Vagina (tissue), 2 donors: ENCODE measurements around the gene GOLGA2.

ENCODE experiments used
- POLR2A ChIP-seq, 2 donors: fragments of 450-650 bp; IDR thresholded peaks; one replicate each; pipeline ENCODE4 v1.6.1; 2017; ENCODE audit warnings: antibody characterized with exemption in 2 of 2, mild to moderate bottlenecking in 2 of 2, moderate library complexity in 2 of 2
- POLR2AphosphoS5 ChIP-seq, 2 donors: sonication (generic); formaldehyde crosslinking; IDR thresholded peaks; one replicate each; pipeline ENCODE4 v1.9.0; 2017; ENCODE audit warnings: antibody characterized with exemption in 2 of 2, mild to moderate bottlenecking in 2 of 2, low read depth in 1 of 2; ENCODE audit not compliant: insufficient read depth in 1 of 2
- TF ChIP-seq, protein P1 (sequence below), 3 experiments: fragments of 450-650 bp in 2 of 3; fragments of 200-600 bp in 1 of 3; sonication (generic) in 1 of 3; IDR thresholded peaks; one replicate each; pipeline ENCODE4 v1.5.1; 2017 to 2019; ENCODE audit warnings: antibody characterized with exemption in 3 of 3, mild to moderate bottlenecking in 2 of 3, moderate library complexity in 2 of 3

- TF ChIP-seq, protein P1, sequence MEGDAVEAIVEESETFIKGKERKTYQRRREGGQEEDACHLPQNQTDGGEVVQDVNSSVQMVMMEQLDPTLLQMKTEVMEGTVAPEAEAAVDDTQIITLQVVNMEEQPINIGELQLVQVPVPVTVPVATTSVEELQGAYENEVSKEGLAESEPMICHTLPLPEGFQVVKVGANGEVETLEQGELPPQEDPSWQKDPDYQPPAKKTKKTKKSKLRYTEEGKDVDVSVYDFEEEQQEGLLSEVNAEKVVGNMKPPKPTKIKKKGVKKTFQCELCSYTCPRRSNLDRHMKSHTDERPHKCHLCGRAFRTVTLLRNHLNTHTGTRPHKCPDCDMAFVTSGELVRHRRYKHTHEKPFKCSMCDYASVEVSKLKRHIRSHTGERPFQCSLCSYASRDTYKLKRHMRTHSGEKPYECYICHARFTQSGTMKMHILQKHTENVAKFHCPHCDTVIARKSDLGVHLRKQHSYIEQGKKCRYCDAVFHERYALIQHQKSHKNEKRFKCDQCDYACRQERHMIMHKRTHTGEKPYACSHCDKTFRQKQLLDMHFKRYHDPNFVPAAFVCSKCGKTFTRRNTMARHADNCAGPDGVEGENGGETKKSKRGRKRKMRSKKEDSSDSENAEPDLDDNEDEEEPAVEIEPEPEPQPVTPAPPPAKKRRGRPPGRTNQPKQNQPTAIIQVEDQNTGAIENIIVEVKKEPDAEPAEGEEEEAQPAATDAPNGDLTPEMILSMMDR (IDR thresholded peaks at IDR 0.05) = no peak
- TF ChIP-seq POLR2AphosphoS5 (IDR thresholded peaks at IDR 0.05; ENCODE audit: insufficient read depth in 1 of 2, low read depth in 1 of 2) = no peak
- no peak for TF ChIP-seq POLR2A (IDR thresholded peaks at IDR 0.05)
Measured at GRCh38 chr9:128222880-128223670, 52.7 kb downstream of the GOLGA2 start.
